ENCODE results near the gene HCRT.

HCRT gene

GRCh38 chr17:42178817-42179216, 6.4 kb downstream of the HCRT start:
- Mint-ChIP-seq H3K27me3 (peaks cover 28% of the 10 kb centered on the region), H3K4me1 (ENCODE audit: low read depth) (peaks cover 42% of the 10 kb centered on the region), H3K36me3 (ENCODE audit: low read depth) (peaks cover 4% of the 10 kb centered on the region), H3K4me3 (no peak overlapping the region), H3K9me3 (no peaks in the 10 kb centered on the region), H3K27ac (no peak overlapping the region)
- DNase-seq: no peak

- Mint-ChIP-seq H3K27me3 (peaks cover 28% of the 10 kb centered on the region), H3K4me3 (no peak overlapping the region), H3K4me1 (ENCODE audit: low read depth) (peaks cover 30% of the 10 kb centered on the region), H3K27ac (no peak overlapping the region), H3K9me3 (no peaks in the 10 kb centered on the region), H3K36me3 (ENCODE audit: low read depth) (peaks cover 4% of the 10 kb centered on the region)
- DNase-seq: no peak
Observed at GRCh38 chr17:42177684-42178083, 7.6 kb downstream of the HCRT start.

GRCh38 chr17:42174126-42174783, 11.0 kb downstream of the HCRT start:
- H3K27ac Mint-ChIP-seq: no peak overlapping the region
- no peak overlapping the region for H3K4me3 Mint-ChIP-seq
- H3K27me3 Mint-ChIP-seq: peaks cover 9% of the 10 kb centered on the region
- no peaks in the 10 kb centered on the region for H3K9me3 Mint-ChIP-seq
- H3K4me1 Mint-ChIP-seq (ENCODE audit: low read depth): peaks cover 8% of the 10 kb centered on the region
- peaks cover 4% of the 10 kb centered on the region for H3K36me3 Mint-ChIP-seq (ENCODE audit: low read depth)
- DNase-seq: no peak

- Mint-ChIP-seq H3K4me3 (no peak overlapping the region), H3K36me3 (ENCODE audit: low read depth) (peaks cover 4% of the 10 kb centered on the region), H3K27ac (no peak overlapping the region), H3K27me3 (no peaks in the 10 kb centered on the region), H3K9me3 (no peaks in the 10 kb centered on the region), H3K4me1 (ENCODE audit: low read depth) (no peaks in the 10 kb centered on the region)
- no peak for DNase-seq
Observed at GRCh38 chr17:42171831-42172230, 13.4 kb downstream of the HCRT start.

- H3K4me1 Mint-ChIP-seq (ENCODE audit: low read depth): no peaks in the 10 kb centered on the region
- H3K27ac Mint-ChIP-seq: no peak overlapping the region
- no peaks in the 10 kb centered on the region for H3K9me3 Mint-ChIP-seq
- no peak for DNase-seq
- H3K27me3 Mint-ChIP-seq: no peaks in the 10 kb centered on the region
- H3K4me3 Mint-ChIP-seq: no peak overlapping the region
- H3K36me3 Mint-ChIP-seq (ENCODE audit: low read depth): no peaks in the 10 kb centered on the region
Observed at GRCh38 chr17:42169351-42169750, 15.9 kb downstream of the HCRT start.

- Mint-ChIP-seq H3K4me3 (no peak overlapping the region), H3K9me3 (no peaks in the 10 kb centered on the region), H3K4me1 (ENCODE audit: low read depth) (no peaks in the 10 kb centered on the region), H3K27ac (no peak overlapping the region), H3K36me3 (ENCODE audit: low read depth) (no peaks in the 10 kb centered on the region), H3K27me3 (no peaks in the 10 kb centered on the region)
- no peak for DNase-seq
Observed at GRCh38 chr17:42167807-42168206, 17.4 kb downstream of the HCRT start.

- H3K9me3 Mint-ChIP-seq: no peaks in the 10 kb centered on the region
- no peaks in the 10 kb centered on the region for H3K36me3 Mint-ChIP-seq (ENCODE audit: low read depth)
- no peak overlapping the region for H3K4me3 Mint-ChIP-seq
- no peaks in the 10 kb centered on the region for H3K4me1 Mint-ChIP-seq (ENCODE audit: low read depth)
- no peak for DNase-seq
- no peak overlapping the region for H3K27ac Mint-ChIP-seq
- H3K27me3 Mint-ChIP-seq: no peaks in the 10 kb centered on the region
Observed at GRCh38 chr17:42166196-42166763, 19.0 kb downstream of the HCRT start.

- Mint-ChIP-seq H3K36me3 (ENCODE audit: low read depth) (no peaks in the 10 kb centered on the region), H3K4me3 (no peak overlapping the region), H3K9me3 (no peaks in the 10 kb centered on the region), H3K27ac (no peak overlapping the region), H3K4me1 (ENCODE audit: low read depth) (no peaks in the 10 kb centered on the region), H3K27me3 (no peaks in the 10 kb centered on the region)
- DNase-seq: no peak
Observed at GRCh38 chr17:42165751-42166150, 19.5 kb downstream of the HCRT start.

- Mint-ChIP-seq H3K27me3 (no peaks in the 10 kb centered on the region), H3K27ac (no peak overlapping the region), H3K36me3 (ENCODE audit: low read depth) (no peaks in the 10 kb centered on the region), H3K9me3 (no peaks in the 10 kb centered on the region), H3K4me1 (ENCODE audit: low read depth) (no peaks in the 10 kb centered on the region), H3K4me3 (no peak overlapping the region)
- no peak for DNase-seq
Observed at GRCh38 chr17:42163696-42164407, 21.4 kb downstream of the HCRT start.

GRCh38 chr17:42163113-42163512, 22.1 kb downstream of the HCRT start:
- H3K9me3 Mint-ChIP-seq: no peaks in the 10 kb centered on the region
- H3K4me3 Mint-ChIP-seq: no peak overlapping the region
- H3K36me3 Mint-ChIP-seq (ENCODE audit: low read depth): no peaks in the 10 kb centered on the region
- DNase-seq: peak; percentile 58
- no peak overlapping the region for H3K27ac Mint-ChIP-seq
- H3K27me3 Mint-ChIP-seq: no peaks in the 10 kb centered on the region
- no peaks in the 10 kb centered on the region for H3K4me1 Mint-ChIP-seq (ENCODE audit: low read depth)

GRCh38 chr17:42160531-42160910, 24.7 kb downstream of the HCRT start:
- DNase-seq: no peak
- Mint-ChIP-seq H3K27me3 (no peaks in the 10 kb centered on the region), H3K4me1 (ENCODE audit: low read depth) (peaks cover 9% of the 10 kb centered on the region), H3K27ac (no peak overlapping the region), H3K4me3 (no peak overlapping the region), H3K36me3 (ENCODE audit: low read depth) (no peaks in the 10 kb centered on the region), H3K9me3 (no peaks in the 10 kb centered on the region)

- Mint-ChIP-seq H3K4me1 (ENCODE audit: low read depth) (peaks cover 11% of the 10 kb centered on the region), H3K9me3 (no peaks in the 10 kb centered on the region), H3K27me3 (no peaks in the 10 kb centered on the region), H3K4me3 (no peak overlapping the region), H3K36me3 (ENCODE audit: low read depth) (no peaks in the 10 kb centered on the region), H3K27ac (no peak overlapping the region)
- DNase-seq: no peak
Observed at GRCh38 chr17:42159796-42160530, 25.3 kb downstream of the HCRT start.

GRCh38 chr17:42155614-42156045, 29.6 kb downstream of the HCRT start:
- Mint-ChIP-seq H3K4me3 (peak overlapping the region; percentile 88), H3K27ac (peak overlapping the region; percentile 92), H3K36me3 (ENCODE audit: low read depth) (peaks cover 29% of the 10 kb centered on the region), H3K27me3 (no peaks in the 10 kb centered on the region), H3K9me3 (no peaks in the 10 kb centered on the region), H3K4me1 (ENCODE audit: low read depth) (peaks cover 43% of the 10 kb centered on the region)
- DNase-seq: no peak

- H3K9me3 Mint-ChIP-seq: no peaks in the 10 kb centered on the region
Observed at GRCh38 chr17:42153919-42154742, 31.1 kb downstream of the HCRT start.

More at GRCh38 chr17:42153919-42154742, 31.1 kb downstream of the HCRT start:
- DNase-seq: no peak
- Mint-ChIP-seq H3K27me3 (no peaks in the 10 kb centered on the region), H3K4me1 (ENCODE audit: low read depth) (peaks cover 43% of the 10 kb centered on the region), H3K27ac (peak overlapping the region; percentile 92), H3K4me3 (peak overlapping the region; percentile 88), H3K36me3 (ENCODE audit: low read depth) (peaks cover 35% of the 10 kb centered on the region)
